GM19193 (cell line): ENCODE measurements around the gene LCOR.

ENCODE experiments used
- POLR2A ChIP-seq: IDR thresholded peaks from 4 replicates; pipeline ENCODE4 v1.6.1; 2011; ENCODE audit not compliant: insufficient read depth, insufficient read length; ENCODE audit errors: extremely low read depth

The LCOR gene

GRCh38 chr10:97000487-97001182, 168.5 kb downstream of the LCOR start:
- no peak for TF ChIP-seq POLR2A

DNA sequence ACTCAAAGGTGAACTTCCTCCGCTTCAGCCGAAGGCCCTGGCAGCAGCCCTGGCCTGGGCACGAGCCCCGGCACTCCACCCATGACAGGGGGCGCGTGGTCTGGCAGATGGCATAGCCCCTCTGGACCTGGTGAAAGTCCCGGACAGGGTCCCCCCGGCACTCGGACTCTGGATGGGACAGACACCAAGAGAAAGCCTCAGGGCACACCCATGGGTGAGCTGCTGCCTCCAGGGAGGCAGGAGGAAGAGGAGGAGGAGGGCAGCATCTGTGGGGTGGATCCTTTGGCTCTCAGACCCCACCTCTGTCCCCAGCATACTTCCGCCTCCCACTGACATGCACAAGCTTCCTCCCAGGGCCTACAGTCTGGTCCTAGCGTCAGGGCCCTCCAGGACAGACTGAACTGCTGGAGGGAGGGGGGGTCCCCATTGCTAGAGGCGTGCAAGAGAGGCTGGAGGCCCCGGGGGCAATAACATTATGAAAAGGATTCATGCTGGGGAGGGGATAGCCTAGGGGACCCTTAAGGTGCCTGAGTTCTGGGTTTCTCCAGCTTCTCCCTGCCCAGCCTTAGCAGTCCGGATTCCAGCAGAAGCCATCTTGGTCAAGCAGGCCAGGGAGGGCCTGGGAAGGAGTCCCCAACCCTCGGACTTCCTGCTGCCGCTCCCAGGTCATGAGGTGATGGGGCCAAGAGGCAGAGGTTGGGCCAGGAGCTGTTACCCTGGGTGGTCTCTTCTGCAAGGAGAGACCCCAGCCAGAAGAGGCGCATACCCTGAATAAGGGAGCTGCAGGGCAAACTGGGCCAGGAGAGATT, 169.3 kb downstream of the LCOR start:
- TF ChIP-seq POLR2A, result no peak

DNA sequence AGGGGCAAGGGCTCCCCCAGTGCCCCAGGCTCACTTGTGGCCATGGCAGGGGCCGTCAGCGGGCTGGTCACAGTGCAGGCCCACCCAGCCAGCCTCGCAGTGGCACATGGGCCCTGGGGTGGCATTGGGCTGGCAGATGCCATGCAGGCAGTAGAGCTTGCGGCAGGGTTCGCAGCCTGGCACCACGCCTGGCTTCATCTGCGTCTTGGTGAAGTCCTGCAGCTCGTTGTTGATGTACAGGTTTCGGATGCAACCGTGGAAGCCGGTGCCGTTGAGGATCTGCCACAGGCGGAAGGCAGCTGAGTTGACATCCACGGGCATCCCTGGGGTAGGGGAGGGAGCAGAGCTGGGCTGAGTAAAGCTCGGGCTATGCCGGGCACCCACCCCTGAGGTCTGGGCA, 170.6 kb downstream of the LCOR start:
- TF ChIP-seq POLR2A, result no peak

DNA sequence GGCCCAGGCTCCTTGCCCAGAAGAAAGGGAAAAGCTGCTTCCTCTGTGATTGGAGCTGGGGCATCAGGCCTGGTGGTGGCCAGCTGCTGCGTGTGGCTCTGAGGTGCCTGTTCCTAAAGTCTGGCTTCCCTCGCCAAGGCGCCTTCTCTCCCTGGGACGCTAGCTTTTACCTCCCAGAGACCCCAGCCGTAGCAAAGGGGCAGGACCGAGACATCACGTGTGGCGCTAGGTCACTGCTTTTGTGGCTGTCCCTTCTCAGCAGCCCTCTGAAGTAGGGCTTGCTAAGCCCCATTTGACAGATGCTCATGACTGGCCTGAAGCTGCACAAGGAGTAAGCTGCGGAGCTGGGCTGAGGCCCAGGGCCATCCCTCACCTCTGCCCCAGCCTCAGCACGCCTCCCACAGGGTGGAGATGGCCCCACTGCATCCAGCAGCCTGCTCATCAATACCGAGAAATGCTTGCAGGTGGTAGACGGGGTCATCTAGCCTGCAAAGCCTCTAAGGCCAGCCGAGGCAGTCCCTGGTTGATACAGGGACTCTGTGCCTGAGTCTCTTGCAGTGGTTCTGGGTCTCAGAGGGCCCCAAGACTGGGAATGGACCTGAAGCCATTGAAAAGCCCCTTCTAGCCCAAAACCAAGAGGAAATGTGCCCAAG, 171.2 kb downstream of the LCOR start:
- TF ChIP-seq POLR2A, result no peak

GRCh38 chr10:97003804-97004201, 171.7 kb downstream of the LCOR start:
- TF ChIP-seq POLR2A, result no peak

DNA sequence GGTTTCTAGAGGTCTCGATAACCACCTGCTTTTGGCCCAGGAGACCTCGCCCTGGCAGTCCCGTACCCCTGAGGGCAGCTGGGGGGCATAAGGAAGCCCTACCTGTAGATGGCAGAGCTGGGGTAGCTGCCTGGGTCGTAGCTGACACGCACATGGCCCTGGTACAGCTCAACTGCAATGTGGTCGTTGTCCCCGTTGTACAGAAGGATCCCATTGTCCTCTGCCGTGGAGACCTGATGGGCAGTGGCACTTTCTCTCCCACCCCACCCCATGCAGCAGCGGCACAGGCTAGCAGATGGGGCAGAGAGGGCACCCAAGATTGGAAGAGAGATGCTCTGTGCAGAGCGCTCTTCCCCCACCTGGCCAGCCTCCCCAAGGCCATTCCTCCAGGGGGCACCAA, 172.5 kb downstream of the LCOR start:
- TF ChIP-seq POLR2A, result no peak

DNA sequence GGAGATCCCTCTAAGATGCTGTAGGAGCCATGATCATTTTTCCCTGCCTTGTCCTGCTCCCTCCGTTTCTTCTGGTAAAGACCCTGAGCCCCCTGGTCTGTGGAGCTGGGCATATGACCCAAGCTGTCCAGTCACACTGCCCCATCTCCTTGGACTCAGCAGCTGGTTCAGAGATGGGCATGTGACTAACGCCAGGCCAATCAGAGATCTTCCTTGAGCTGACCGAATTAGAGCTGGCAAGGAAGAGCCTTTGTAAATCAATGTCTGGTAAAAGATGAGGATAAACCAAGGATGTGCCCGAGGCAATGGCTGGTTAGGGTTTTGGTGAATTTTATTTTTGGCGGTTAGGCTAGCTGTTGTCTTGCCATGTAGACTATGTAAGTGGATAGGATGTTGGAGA, 173.3 kb downstream of the LCOR start:
- no peak for TF ChIP-seq POLR2A

DNA sequence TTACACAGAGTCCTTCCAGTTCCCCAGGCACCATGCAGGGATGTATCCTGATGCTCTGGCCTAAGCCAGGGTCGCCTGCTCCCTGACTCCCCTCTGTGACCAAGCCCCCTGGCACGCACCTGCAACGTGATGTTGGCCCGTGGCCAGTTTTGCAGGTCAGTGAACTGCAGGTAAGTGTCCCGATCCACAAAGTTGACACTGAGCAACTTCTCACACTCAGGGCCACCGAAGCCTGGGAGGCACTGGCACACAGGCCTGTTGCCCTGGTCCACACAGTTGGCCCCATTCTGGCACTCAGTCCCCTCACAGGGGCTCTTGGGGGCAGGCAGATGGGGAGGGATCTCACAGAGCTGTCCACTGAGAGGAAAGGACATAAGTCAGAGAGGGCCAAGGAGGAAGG, 174.3 kb downstream of the LCOR start:
- TF ChIP-seq POLR2A, result no peak

DNA sequence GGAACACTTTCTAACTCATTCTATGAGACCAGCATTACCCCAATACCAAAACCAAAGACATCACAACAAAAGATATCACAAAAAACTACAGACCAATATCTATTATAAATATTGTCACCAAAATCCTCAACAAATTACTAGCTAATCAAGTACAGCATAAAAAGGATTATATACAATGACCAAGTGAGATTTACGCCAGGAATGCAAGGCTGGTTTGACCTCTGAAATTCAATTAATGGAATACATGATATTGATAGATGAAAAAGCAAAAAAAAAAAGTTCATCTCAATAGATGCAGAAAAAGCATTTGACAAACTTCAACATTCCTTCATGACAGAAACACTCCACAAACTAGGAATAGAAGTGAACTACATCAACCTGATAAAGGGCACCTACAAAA, 175.3 kb downstream of the LCOR start:
- TF ChIP-seq POLR2A, result no peak

- TF ChIP-seq POLR2A, result no peak
These were observed 178.7 kb downstream of the LCOR start for GRCh38 chr10:97010695-97011206.

- no peak for TF ChIP-seq POLR2A
These were observed 179.3 kb downstream of the LCOR start for GRCh38 chr10:97011397-97011796.

DNA sequence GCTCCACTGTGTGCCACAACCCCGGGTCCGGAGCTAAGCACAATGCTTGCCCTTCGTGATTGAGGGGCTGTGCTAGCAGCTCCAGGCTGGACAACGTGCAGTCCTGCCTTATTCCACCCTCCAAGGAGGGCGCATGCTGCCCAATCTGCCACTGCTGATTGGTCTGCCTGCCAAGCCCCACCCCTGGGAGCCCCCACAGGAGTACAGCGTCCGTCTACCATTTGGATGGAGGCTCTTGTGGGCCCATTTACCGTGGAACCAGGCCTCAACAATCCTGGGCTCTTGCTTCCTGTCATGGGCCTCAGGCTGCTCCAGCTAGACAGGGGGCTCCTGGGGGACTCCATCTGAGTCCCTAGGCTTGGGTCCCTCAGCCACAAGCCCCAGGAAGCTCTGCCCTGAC, 180.4 kb downstream of the LCOR start:
- no peak for TF ChIP-seq POLR2A

GRCh38 chr10:97013568-97013967, 181.5 kb downstream of the LCOR start:
- no peak for TF ChIP-seq POLR2A

DNA sequence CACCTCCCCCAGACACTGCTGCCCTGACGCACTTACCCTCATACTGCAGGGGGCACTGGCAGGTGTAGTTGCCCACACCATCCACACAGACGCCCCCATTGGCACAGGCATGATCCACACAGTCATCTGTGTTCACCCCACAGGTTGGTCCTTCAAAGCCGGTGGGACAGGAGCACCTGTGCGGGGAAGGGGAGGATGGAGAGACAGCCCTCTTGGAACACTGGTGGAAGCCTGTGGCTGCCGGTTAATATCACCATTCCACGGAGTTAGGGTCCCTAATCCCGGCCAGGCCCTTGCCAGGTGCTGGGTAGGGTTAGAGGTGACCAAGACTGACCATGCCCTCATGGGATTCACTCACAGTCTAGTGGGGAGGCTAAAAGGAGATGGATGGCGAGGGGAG, 181.9 kb downstream of the LCOR start:
- TF ChIP-seq POLR2A, result no peak

DNA sequence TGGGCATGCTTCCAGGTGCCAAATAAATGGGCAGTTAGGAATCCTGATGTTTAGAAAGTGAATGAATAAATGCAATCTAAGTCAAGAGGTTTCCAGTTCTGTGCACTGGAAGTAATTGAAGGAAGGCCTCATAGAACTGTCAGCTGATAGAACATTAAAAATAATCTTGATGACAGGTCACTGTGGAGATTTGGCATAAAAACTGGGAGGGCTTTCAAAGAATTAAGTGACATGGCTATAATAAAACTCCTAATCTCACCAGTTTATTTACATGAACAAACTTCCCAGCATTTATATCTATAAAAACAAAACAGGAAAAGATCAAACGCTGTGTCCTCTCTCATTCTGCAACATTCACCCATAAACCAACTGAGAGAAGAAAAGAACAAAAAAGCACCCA, 183.1 kb downstream of the LCOR start:
- TF ChIP-seq POLR2A, result no peak
